ENCODE measurements around the gene FRS3.

FRS3 gene

DNA sequence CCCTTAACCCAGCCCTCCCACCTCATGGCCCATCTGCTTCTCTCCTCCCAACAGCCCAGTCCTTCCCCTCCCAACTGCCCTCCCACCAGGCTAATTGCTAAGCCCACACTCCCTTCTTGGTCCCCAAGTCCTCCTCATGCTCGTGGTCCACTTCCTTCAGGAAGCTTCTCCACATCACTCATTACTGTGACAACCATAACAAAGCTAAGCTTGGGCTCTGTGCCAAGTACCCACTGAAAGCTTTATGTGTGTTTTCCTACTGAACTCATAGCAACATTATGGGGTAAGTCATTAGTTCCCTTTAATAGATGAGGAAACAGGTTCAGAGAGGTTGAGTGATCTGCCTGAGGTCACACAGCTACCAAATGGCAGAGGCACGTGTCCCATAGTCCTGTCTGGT lies 16.2 kb downstream of the FRS3 start:
- TF ChIP-seq REST (IDR thresholded peaks at IDR 0.05; ENCODE audit: insufficient read depth in 1 of 2, low read depth in 2 of 2, low read length in 2 of 2) = no peak
- TF ChIP-seq SIN3A (IDR thresholded peaks at IDR 0.05; ENCODE audit: borderline replicate concordance, insufficient read depth, low read length) = no peak
- no peak for TF ChIP-seq FOXP2 (optimal IDR thresholded peaks at IDR 0.05; ENCODE audit: borderline replicate concordance, extremely low read depth, extremely low read length, insufficient read depth)
- TF ChIP-seq TAF1 (IDR thresholded peaks at IDR 0.05; ENCODE audit: borderline replicate concordance, insufficient read depth, low read length) = no peak
- no peak for TF ChIP-seq POLR2AphosphoS5 (IDR thresholded peaks at IDR 0.05; ENCODE audit: low read depth, low read length)

DNA sequence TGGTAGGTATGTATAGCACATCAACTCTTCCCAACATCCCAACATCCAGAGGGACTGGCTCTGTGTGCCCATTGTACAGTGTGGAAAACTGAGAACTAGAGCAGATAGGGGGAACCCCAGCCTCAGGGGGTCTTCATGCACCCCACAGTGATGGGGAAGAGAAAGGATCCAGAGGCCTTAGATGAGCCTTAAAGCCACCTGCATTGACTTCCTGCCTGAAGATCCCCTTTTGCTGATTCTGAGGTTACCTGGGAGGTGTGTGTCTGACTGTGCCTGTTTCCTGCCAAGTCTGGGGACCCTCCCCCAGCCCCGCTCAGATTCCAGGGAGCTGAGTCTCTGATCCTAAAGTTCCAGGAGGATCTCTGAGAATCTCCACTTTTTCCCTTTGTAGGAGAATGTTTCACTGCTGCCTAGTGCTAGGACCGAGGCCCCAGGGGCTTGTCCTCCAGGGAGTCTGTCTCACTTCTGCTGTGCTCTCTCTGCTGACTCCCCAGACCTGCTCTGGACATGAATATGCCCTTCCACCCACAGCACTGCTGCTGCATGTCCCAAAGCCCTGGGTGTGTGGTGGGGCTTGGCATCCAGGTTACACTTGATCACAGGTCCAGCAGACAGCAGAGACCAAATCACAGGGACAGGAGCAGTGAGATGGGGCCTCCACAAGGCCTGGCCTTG lies 19.7 kb downstream of the FRS3 start:
- TF ChIP-seq REST (IDR thresholded peaks at IDR 0.05; ENCODE audit: insufficient read depth in 1 of 2, low read depth in 2 of 2, low read length in 2 of 2) (no peak), SIN3A (IDR thresholded peaks at IDR 0.05; ENCODE audit: borderline replicate concordance, insufficient read depth, low read length) (no peak), TAF1 (IDR thresholded peaks at IDR 0.05; ENCODE audit: borderline replicate concordance, insufficient read depth, low read length) (no peak), FOXP2 (optimal IDR thresholded peaks at IDR 0.05; ENCODE audit: borderline replicate concordance, extremely low read depth, extremely low read length, insufficient read depth) (no peak), POLR2AphosphoS5 (IDR thresholded peaks at IDR 0.05; ENCODE audit: low read depth, low read length) (no peak)

- no peak for TF ChIP-seq TAF1 (IDR thresholded peaks at IDR 0.05; ENCODE audit: borderline replicate concordance, insufficient read depth, low read length)
- TF ChIP-seq SIN3A (IDR thresholded peaks at IDR 0.05; ENCODE audit: borderline replicate concordance, insufficient read depth, low read length) = no peak
- TF ChIP-seq FOXP2 (optimal IDR thresholded peaks at IDR 0.05; ENCODE audit: borderline replicate concordance, extremely low read depth, extremely low read length, insufficient read depth) = no peak
- TF ChIP-seq REST (IDR thresholded peaks at IDR 0.05; ENCODE audit: insufficient read depth in 1 of 2, low read depth in 2 of 2, low read length in 2 of 2) = no peak
- no peak for TF ChIP-seq POLR2AphosphoS5 (IDR thresholded peaks at IDR 0.05; ENCODE audit: low read depth, low read length)
These were observed 20.4 kb downstream of the FRS3 start for GRCh38 chr6:41759106-41759904.

- no peak for TF ChIP-seq POLR2AphosphoS5 (IDR thresholded peaks at IDR 0.05; ENCODE audit: low read depth, low read length)
- TF ChIP-seq FOXP2 (optimal IDR thresholded peaks at IDR 0.05; ENCODE audit: borderline replicate concordance, extremely low read depth, extremely low read length, insufficient read depth) = no peak
- no peak for TF ChIP-seq TAF1 (IDR thresholded peaks at IDR 0.05; ENCODE audit: borderline replicate concordance, insufficient read depth, low read length)
- TF ChIP-seq REST (IDR thresholded peaks at IDR 0.05; ENCODE audit: insufficient read depth in 1 of 2, low read depth in 2 of 2, low read length in 2 of 2) = no peak
- TF ChIP-seq SIN3A (IDR thresholded peaks at IDR 0.05; ENCODE audit: borderline replicate concordance, insufficient read depth, low read length) = no peak
These were observed 21.1 kb downstream of the FRS3 start for GRCh38 chr6:41758641-41759035.
